CD4-positive, alpha-beta T cell treated with Interferon alpha-2 for 1 hour (primary cell): ENCODE data around the gene CCDC57.

Source experiments
- DNase-seq, 2 donors: peaks; one replicate each; pipeline ENCODE4 v3.0.0-alpha.2; 2020 to 2022

The CCDC57 gene

GRCh38 chr17:82246365-82247181 lies 33.9 kb upstream of the CCDC57 start:
- no peak for DNase-seq

DNA sequence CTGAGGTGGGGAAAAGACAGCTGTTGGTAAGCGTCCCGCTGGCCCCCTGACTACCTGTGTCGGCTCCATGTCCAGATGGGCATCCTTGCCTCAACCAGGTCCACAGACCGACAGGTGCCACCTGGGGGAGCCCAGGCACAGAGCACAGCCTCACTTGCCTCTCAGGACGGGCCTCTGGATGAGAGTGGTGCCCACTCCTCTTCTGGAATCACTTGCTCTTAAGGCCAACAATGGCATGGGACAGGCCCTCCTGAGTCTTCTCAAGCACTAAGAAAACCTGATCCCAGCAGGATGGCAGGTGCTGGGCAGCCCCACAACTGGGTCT lies 33.4 kb upstream of the CCDC57 start:
- no peak for DNase-seq

- no peak for DNase-seq
Observed at GRCh38 chr17:82245134-82246039, 32.7 kb upstream of the CCDC57 start.

- DNase-seq: peak in 1 of 2 donors; percentile 40
Observed at GRCh38 chr17:82244413-82245133, 31.9 kb upstream of the CCDC57 start.

GRCh38 chr17:82243648-82244412 lies 31.2 kb upstream of the CCDC57 start:
- DNase-seq: no peak

DNA sequence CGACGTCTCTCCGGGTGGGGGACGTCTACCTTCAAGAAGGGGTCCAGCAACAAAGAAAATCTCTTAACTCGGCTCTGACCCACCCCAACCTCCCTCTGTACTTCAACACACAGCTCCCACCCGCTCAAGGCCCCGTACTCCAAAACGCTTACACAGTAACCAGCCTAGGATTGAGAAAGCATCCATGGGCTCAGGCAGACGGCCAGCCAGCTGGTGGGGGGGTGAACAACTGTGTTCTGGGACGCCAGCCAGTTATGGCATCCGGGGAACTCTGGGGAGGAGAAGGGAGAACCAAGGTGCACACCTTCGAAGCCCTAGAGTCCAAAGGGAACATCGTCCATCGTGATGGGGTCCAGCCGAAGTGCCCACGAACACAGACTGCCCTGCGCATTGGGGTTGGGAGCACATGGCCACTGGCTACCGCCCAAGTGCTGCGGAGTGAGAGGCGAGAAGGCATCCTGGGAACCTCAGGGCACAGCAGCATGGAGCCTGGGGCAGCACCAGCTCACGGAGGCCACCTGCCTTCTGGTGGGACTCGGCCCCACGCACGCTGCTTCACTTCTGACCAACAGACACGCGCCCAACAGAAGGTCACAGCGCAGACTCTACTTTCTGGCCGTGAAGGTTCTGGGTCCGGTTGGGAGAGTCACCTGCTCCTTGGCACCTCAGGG lies 30.5 kb upstream of the CCDC57 start:
- DNase-seq: no peak

DNA sequence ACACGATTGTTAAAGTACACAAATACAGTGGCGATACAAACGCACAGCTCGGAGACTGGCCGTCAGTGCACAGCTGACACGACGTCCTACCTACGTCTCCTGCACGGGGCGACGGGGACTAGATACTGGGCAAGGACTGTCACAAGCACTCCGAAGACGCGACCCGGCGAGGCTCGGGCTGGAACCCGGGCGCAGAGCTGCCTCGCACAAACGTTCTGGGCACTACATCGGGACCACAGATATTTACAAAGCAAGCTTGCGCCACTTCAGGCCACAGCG lies 30.0 kb upstream of the CCDC57 start:
- no peak for DNase-seq

DNA sequence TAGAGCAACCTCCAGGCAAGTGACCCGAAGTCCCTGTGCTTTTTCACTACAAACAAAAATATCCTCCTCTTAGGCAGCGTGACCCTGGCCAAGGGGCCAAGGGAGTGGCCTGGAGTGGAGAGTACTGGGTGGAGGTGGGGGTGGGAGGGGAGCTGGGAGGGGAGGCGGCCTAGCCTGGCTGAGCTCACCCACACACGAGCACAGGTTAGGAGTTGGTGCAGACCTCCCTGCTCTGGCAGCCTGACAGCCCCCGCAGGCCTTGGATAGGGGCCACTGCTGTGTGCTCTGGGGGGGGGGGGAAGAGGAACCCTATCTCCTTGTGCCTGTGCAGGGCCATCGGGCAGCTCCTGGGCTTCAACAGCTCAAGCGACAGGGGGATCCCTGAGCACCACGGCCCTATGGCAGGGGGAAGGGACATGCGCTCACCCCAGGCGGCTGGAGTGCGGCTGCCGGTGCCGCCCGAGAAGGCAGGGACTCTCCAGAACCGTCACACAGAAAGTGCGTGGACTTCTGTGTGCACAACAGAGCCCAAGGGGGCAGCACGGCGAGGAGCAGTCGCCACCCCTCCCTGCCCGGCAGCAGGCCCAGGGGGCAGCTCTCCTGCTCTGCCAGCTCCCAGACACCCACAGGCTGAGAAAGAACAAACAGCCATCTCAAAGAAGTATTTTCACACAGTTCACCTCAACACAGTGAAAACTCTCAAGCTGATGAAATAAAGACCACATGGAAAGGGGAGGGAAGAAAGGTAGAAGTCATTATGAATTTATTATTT lies 29.5 kb upstream of the CCDC57 start:
- DNase-seq: no peak

DNA sequence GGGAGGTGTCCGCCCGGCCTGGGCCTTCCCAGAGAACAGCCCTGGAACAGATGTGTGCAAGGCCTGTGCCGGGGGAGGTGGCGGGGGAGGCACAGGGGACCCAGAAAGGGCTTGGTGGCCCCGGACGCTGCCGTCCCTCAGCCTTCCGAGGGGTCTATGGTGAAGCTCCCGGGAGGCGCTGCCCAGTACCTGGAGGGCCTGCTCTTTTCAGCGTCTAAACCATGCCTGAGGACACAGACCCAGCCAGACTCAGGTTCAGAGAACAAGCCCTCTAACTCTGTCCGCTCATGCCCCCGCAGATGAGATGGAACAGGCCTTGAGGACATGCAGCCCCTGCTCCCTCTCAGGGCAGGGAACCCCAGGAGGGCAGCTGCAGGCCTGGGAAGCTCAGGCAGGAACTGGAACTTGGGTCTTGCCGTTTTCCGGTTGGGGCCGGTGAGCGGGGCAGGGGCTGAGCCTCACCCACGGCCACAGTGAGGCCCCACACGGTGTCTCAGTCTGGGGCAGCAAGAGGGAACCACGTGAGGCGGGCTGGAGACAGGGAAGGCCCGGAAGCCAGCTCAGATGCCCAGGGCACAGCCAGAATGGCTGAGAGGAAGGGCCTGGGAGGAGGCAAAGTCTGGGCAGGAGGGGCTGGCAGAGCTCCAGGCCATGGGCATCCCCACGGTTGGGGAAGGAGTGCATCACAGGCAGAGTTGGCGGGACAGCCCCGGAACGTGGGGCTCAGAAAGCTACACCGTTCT lies 28.7 kb upstream of the CCDC57 start:
- DNase-seq: peak; percentile 41 to 67

DNA sequence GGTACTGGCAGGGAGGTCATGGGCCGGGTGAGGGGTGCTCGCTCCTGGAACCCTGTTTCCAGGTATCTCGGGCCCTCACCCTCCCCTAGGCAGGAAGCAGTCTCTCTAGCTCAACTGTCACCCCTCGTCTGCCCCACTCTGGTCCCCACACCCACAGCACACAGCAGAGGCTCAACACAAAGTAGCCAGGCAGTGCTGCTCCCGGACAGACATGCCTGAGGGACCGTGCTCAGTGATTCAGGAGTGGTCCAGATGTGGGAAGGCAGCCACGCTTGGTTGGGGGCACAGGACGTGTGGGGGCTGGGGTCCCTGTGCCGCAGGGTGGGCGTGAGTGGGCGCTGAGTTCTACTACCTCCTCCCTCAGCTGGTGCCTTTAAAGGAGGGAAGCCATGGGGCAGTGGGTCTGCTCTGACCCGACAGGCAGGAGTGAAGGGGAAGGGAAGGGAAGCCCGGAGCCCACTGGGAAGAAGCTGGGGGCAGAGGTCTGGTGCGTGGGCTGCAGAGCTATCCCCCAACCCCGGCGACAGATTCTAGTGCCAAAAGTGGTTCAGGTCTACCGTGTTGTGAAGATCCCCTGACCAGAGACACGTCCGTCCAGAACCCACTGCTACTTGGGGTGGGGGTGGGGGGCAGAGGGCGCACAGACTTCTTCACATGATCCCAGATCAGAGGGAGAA lies 28.0 kb upstream of the CCDC57 start:
- DNase-seq: no peak

- no peak for DNase-seq
Observed at GRCh38 chr17:82239926-82240505, 27.4 kb upstream of the CCDC57 start.

GRCh38 chr17:82239401-82239925 lies 26.8 kb upstream of the CCDC57 start:
- DNase-seq: no peak

GRCh38 chr17:82238472-82239201 lies 26.0 kb upstream of the CCDC57 start:
- peak; percentile 73 to 82 for DNase-seq

DNA sequence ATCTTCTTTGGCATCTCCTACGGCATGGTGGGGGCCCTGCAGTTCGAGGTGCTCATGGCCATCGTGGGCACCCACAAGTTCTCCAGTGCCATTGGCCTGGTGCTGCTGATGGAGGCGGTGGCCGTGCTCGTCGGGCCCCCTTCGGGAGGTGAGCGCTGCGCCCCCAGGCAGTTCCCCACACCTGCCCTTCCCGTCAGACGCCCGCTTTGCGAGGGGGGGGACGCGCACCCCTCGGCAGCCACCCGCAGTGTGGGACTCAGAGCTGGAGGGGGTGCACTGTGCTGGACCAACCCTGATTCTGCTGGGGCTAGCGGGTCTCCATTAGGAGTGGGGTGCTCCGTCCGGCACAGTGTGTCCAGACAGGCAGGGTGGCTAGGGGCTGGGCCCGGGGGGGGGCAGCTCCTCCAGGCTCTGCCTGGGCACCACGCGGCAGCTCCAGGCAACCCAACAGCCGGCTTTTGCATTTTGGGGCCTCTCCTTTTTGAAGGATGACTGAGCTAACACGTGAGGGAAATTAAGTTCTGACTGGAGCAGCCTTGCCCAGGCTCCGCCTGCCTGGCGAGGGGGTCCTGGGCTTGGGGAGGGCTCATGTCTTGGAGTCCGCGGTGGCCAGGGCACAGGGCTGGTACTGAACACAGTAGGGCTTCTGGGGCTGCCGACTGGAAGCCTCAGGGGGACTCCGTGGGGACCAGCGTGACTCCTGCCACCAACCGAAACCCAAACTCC lies 25.3 kb upstream of the CCDC57 start:
- DNase-seq: no peak

DNA sequence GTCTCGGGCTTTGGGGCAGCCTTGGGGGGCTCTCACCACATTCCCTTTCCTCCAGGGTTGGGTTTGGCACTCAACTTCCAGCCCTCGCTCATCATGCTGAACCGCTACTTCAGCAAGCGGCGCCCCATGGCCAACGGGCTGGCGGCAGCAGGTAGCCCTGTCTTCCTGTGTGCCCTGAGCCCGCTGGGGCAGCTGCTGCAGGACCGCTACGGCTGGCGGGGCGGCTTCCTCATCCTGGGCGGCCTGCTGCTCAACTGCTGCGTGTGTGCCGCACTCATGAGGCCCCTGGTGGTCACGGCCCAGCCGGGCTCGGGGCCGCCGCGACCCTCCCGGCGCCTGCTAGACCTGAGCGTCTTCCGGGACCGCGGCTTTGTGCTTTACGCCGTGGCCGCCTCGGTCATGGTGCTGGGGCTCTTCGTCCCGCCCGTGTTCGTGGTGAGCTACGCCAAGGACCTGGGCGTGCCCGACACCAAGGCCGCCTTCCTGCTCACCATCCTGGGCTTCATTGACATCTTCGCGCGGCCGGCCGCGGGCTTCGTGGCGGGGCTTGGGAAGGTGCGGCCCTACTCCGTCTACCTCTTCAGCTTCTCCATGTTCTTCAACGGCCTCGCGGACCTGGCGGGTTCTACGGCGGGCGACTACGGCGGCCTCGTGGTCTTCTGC lies 24.6 kb upstream of the CCDC57 start:
- peak in 1 of 2 donors; percentile 28 for DNase-seq

DNA sequence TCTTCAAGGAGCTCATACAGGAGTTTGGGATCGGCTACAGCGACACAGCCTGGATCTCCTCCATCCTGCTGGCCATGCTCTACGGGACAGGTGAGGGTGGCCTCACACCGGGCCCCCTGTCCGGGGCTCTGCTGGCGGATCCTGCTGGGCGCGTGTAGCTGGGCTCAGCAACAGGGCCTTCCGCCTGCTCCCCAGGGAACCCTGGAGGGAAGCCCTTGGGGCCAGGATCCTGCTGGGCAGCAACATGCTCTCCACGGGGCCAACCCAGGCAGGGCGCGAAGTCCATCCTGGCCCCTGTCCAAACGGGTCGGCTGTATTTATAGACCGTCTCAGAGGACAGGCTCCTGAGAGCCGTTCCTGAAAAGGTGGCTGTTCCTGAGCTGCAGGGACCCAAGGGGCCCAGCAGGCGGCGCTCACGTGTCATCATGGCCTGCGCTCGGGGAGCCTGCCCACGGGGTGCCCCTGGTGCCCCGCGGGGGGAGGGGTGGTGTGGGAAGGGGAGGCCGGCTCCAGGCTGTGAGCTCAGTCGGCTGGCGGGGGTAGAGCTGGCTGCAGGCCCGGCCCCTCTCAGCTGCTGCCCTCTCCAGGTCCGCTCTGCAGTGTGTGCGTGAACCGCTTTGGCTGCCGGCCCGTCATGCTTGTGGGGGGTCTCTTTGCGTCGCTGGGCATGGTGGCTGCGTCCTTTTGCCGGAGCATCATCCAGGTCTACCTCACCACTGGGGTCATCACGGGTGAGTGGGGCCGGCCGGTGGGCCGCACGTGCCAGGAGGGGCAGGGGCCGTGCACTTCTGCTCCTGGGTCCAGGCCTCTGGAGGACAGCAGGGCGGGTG lies 23.7 kb upstream of the CCDC57 start:
- peak; percentile 73 to 77 for DNase-seq

- no peak for DNase-seq
Observed at GRCh38 chr17:82235775-82236141, 23.1 kb upstream of the CCDC57 start.
